ENCODE results near the gene GFM2. TPM values are rescaled to one million over a fixed set of nuclear protein-coding genes. Genes with fewer than 3 reads are reported as not detected.

Gene GFM2
- total RNA-seq, 1 donor from 2014 or later: 38.9 TPM

DNA sequence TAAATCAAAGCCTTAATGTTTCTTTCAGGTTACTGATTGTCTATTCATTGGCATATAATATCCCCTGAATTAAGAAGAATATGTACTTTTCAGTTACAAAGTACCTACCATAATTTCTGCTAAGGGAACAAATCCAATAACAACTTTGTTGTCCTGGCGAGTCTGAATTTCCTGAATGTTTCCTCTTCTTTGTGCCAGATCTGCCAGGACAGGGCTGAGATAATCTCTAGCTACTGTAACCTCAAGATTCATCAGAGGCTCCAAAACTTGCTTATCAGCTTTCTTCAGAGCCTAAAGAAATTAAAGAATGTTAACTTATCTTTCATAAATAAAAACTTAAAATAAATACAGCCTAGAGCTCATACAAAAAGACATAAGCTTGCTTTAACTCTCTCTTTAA is 44.6 kb downstream of the GFM2 start:
- no peaks in the 10 kb centered on the region for H3K27me3 Mint-ChIP-seq (ENCODE audit: low read depth, unreplicated experiment)
- no peaks in the 10 kb centered on the region for H3K4me1 Mint-ChIP-seq (ENCODE audit: low read depth, unreplicated experiment)
- no peak overlapping the region for H3K4me3 ChIP-seq (ENCODE audit: insufficient read depth, low read depth, low read length)
- H2AFZ ChIP-seq (ENCODE audit: low read depth, low read length): no peak overlapping the region
- no peaks in the 10 kb centered on the region for H3K9me3 Mint-ChIP-seq (ENCODE audit: unreplicated experiment)
- no peaks in the 10 kb centered on the region for H3K79me2 ChIP-seq (ENCODE audit: insufficient read depth, low read length)
- peaks cover 8% of the 10 kb centered on the region for H3K36me3 Mint-ChIP-seq (ENCODE audit: low read depth, unreplicated experiment)
- H3K27ac Mint-ChIP-seq (ENCODE audit: unreplicated experiment): no peak overlapping the region
- no peak for FAIRE-seq
- no peaks in the 10 kb centered on the region for H3K9me3 ChIP-seq (ENCODE audit: insufficient read depth, low read depth, low read length)
- H3K27me3 ChIP-seq (ENCODE audit: insufficient read depth, low read length): no peaks in the 10 kb centered on the region
- no peaks in the 10 kb centered on the region for H3K4me1 ChIP-seq (ENCODE audit: insufficient read depth, low read length)
- no peak overlapping the region for H3K4me2 ChIP-seq (ENCODE audit: low read length)
- no peaks in the 10 kb centered on the region for H4K20me1 ChIP-seq (ENCODE audit: insufficient read depth, low read length)
- H3K36me3 ChIP-seq (ENCODE audit: insufficient read depth, low read length): peaks cover 57% of the 10 kb centered on the region
- no peak overlapping the region for H3K27ac ChIP-seq (ENCODE audit: low read depth, low read length)
- no peak for DNase-seq (ENCODE audit: low read depth)
- TF ChIP-seq, protein P1, sequence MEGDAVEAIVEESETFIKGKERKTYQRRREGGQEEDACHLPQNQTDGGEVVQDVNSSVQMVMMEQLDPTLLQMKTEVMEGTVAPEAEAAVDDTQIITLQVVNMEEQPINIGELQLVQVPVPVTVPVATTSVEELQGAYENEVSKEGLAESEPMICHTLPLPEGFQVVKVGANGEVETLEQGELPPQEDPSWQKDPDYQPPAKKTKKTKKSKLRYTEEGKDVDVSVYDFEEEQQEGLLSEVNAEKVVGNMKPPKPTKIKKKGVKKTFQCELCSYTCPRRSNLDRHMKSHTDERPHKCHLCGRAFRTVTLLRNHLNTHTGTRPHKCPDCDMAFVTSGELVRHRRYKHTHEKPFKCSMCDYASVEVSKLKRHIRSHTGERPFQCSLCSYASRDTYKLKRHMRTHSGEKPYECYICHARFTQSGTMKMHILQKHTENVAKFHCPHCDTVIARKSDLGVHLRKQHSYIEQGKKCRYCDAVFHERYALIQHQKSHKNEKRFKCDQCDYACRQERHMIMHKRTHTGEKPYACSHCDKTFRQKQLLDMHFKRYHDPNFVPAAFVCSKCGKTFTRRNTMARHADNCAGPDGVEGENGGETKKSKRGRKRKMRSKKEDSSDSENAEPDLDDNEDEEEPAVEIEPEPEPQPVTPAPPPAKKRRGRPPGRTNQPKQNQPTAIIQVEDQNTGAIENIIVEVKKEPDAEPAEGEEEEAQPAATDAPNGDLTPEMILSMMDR (IDR thresholded peaks at IDR 0.05; ENCODE audit: insufficient read depth, low read depth, low read length): no peak
- TF ChIP-seq EZH2 (IDR thresholded peaks at IDR 0.05; ENCODE audit: insufficient read depth, low read length): no peak
- no peak overlapping the region for H3K9ac ChIP-seq (ENCODE audit: low read length)
- no peak overlapping the region for H3K4me3 Mint-ChIP-seq (ENCODE audit: unreplicated experiment)

DNA sequence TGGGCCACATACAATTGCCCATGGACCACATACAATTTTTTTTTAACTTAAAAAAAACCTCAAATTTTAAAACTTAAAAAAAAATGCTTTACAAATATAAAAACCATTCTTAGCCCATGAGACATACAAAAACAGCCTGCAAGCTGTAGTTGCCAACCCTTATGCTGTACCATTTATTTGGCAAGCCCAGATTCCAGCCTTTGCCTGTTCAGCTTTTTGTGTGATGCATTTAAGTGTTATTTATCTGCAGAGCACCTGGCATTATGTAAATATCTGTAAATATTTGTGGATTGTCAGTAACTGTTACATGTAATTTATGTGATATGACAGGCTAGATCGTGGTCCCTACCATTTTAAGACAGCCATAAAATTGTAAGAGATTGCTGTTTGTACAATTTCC is 49.3 kb downstream of the GFM2 start:
- Histone ChIP-seq H3K36me3 (ENCODE audit: insufficient read depth, low read length) (peaks cover 29% of the 10 kb centered on the region), H4K20me1 (ENCODE audit: insufficient read depth, low read length) (no peaks in the 10 kb centered on the region), H3K9me3 (ENCODE audit: insufficient read depth, low read depth, low read length) (no peaks in the 10 kb centered on the region), H3K4me1 (ENCODE audit: insufficient read depth, low read length) (no peaks in the 10 kb centered on the region), H3K4me3 (ENCODE audit: insufficient read depth, low read depth, low read length) (no peak overlapping the region), H3K27me3 (ENCODE audit: insufficient read depth, low read length) (no peaks in the 10 kb centered on the region), H2AFZ (ENCODE audit: low read depth, low read length) (no peak overlapping the region), H3K79me2 (ENCODE audit: insufficient read depth, low read length) (no peaks in the 10 kb centered on the region), H3K9ac (ENCODE audit: low read length) (no peak overlapping the region), H3K27ac (ENCODE audit: low read depth, low read length) (no peak overlapping the region), H3K4me2 (ENCODE audit: low read length) (no peak overlapping the region)
- Mint-ChIP-seq H3K27ac (ENCODE audit: unreplicated experiment) (no peak overlapping the region), H3K27me3 (ENCODE audit: low read depth, unreplicated experiment) (no peaks in the 10 kb centered on the region), H3K4me3 (ENCODE audit: unreplicated experiment) (no peak overlapping the region), H3K4me1 (ENCODE audit: low read depth, unreplicated experiment) (no peaks in the 10 kb centered on the region), H3K36me3 (ENCODE audit: low read depth, unreplicated experiment) (peaks cover 3% of the 10 kb centered on the region), H3K9me3 (ENCODE audit: unreplicated experiment) (no peaks in the 10 kb centered on the region)
- no peak for TF ChIP-seq EZH2 (IDR thresholded peaks at IDR 0.05; ENCODE audit: insufficient read depth, low read length)
- TF ChIP-seq, protein P1 (IDR thresholded peaks at IDR 0.05; ENCODE audit: insufficient read depth, low read depth, low read length): no peak
- FAIRE-seq (no peak), DNase-seq (ENCODE audit: low read depth) (no peak)

DNA sequence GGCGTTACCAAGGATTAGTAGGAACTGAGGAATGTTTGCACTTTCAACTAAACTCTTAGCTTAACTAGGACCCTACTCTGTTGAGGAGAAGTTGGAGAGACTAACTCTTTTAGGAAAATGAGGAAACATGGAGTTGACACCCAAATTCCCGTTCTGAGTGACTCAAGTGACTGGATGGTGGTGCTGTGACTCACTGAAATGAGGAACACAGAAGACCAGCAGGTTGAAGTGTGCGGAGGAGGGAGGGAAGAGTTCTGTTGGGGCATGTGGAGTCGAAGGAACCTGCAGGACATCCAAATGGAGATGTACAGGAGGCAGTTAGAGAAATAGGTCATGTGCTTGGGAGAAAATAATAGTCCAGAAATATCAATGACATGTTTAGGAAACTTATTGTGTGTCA is 73.7 kb downstream of the GFM2 start:
- Histone ChIP-seq H3K36me3 (ENCODE audit: insufficient read depth, low read length) (peaks cover 20% of the 10 kb centered on the region), H3K79me2 (ENCODE audit: insufficient read depth, low read length) (peaks cover 3% of the 10 kb centered on the region), H3K9ac (ENCODE audit: low read length) (no peak overlapping the region), H3K27ac (ENCODE audit: low read depth, low read length) (no peak overlapping the region), H4K20me1 (ENCODE audit: insufficient read depth, low read length) (no peaks in the 10 kb centered on the region), H2AFZ (ENCODE audit: low read depth, low read length) (no peak overlapping the region), H3K4me1 (ENCODE audit: insufficient read depth, low read length) (peaks cover 4% of the 10 kb centered on the region), H3K27me3 (ENCODE audit: insufficient read depth, low read length) (no peaks in the 10 kb centered on the region), H3K9me3 (ENCODE audit: insufficient read depth, low read depth, low read length) (no peaks in the 10 kb centered on the region), H3K4me2 (ENCODE audit: low read length) (no peak overlapping the region), H3K4me3 (ENCODE audit: insufficient read depth, low read depth, low read length) (no peak overlapping the region)
- no peaks in the 10 kb centered on the region for H3K27me3 Mint-ChIP-seq (ENCODE audit: low read depth, unreplicated experiment)
- no peak overlapping the region for H3K4me3 Mint-ChIP-seq (ENCODE audit: unreplicated experiment)
- peaks cover 3% of the 10 kb centered on the region for H3K36me3 Mint-ChIP-seq (ENCODE audit: low read depth, unreplicated experiment)
- DNase-seq (ENCODE audit: low read depth) (peak; percentile 18), FAIRE-seq (no peak)
- H3K9me3 Mint-ChIP-seq (ENCODE audit: unreplicated experiment): no peaks in the 10 kb centered on the region
- TF ChIP-seq, protein P1 (IDR thresholded peaks at IDR 0.05; ENCODE audit: insufficient read depth, low read depth, low read length): no peak
- no peak for TF ChIP-seq EZH2 (IDR thresholded peaks at IDR 0.05; ENCODE audit: insufficient read depth, low read length)
- peak overlapping the region; percentile 4 for H3K27ac Mint-ChIP-seq (ENCODE audit: unreplicated experiment)
- H3K4me1 Mint-ChIP-seq (ENCODE audit: low read depth, unreplicated experiment): peaks cover 6% of the 10 kb centered on the region

All from astrocyte (in vitro differentiated cells and primary cell).